Tibial nerve (tissue), 4 donors: ENCODE data around the gene MNS1. TPM values are rescaled to one million over a fixed set of nuclear protein-coding genes. Genes with fewer than 3 reads are reported as not detected.
"Not testable (repeated sequence)": the region's sequence is repeated elsewhere in the genome, so short reads cannot be mapped to it uniquely, and the experiment has no call there.

ENCODE experiments used
- DNase-seq, 2 donors: peaks; one replicate each; pipeline ENCODE4 v3.0.0-alpha.2; 2019; ENCODE audit warnings: low spot score in 2 of 2
- H3K27ac ChIP-seq, 4 donors: fragments of 200-600 bp; sonication (generic) in 3 of 4; one replicate each; pipeline ENCODE4 v1.5.1; 2017 to 2019; ENCODE audit warnings: mild to moderate bottlenecking in 1 of 4
- H3K27me3 ChIP-seq, 2 donors: fragments of 200-600 bp; sonication (generic) in 1 of 2; one replicate each; pipeline versions ENCODE4 v1.5.1 to v1.6.0; 2017 to 2019
- H3K36me3 ChIP-seq, 3 donors: fragments of 200-600 bp; sonication (generic); one replicate each; pipeline ENCODE4 v1.5.1; 2018 to 2019
- H3K4me1 ChIP-seq, 4 donors: fragments of 200-600 bp; sonication (generic) in 3 of 4; one replicate each; pipeline ENCODE4 v1.5.1; 2017 to 2019
- H3K4me3 ChIP-seq, 4 donors: fragments of 200-600 bp; sonication (generic) in 3 of 4; one replicate each; pipeline ENCODE4 v1.5.1; 2017 to 2019; ENCODE audit warnings: mild to moderate bottlenecking in 1 of 4, moderate library complexity in 1 of 4
- H3K9me3 ChIP-seq, 4 donors: fragments of 200-600 bp; sonication (generic) in 3 of 4; one replicate each; pipeline ENCODE4 v1.5.1; 2017 to 2019
- EP300 ChIP-seq, 2 donors: sonication (generic); formaldehyde crosslinking; IDR thresholded peaks; one replicate each; pipeline ENCODE4 v1.6.1; 2017; ENCODE audit warnings: antibody characterized with exemption in 2 of 2, mild to moderate bottlenecking in 1 of 2
- POLR2A ChIP-seq, 2 donors: fragments of 450-650 bp; IDR thresholded peaks; one replicate each; pipeline ENCODE4 v1.6.1; 2017; ENCODE audit warnings: antibody characterized with exemption in 2 of 2, mild to moderate bottlenecking in 2 of 2, moderate library complexity in 2 of 2
- WGBS, 2 donors: methylation state at CpG; one replicate each; pipeline ENCODE4 v1.1.5; 2018; 5-methylcytosine and 5-hydroxymethylcytosine counted together
- total RNA-seq, 4 donors: library from RNA; depleted of rRNA; stranded (reverse); fragments of >200 nt; gene quantifications; one replicate each; pipeline ENCODE4 v1.1.0, GENCODE V29; 2016
- TF ChIP-seq, protein P1 (sequence below), 5 experiments: fragments of 200-600 bp in 3 of 5; fragments of 450-650 bp in 2 of 5; sonication (generic) in 3 of 5; IDR thresholded peaks; one replicate each; pipeline ENCODE4 v1.5.1; 2016 to 2019; ENCODE audit warnings: antibody characterized with exemption in 5 of 5, mild to moderate bottlenecking in 3 of 5, moderate library complexity in 2 of 5

MNS1 gene
- total RNA-seq, 4 donors from 2014 or later, result 1.4 to 4.6 (median 2.1) TPM

DNA sequence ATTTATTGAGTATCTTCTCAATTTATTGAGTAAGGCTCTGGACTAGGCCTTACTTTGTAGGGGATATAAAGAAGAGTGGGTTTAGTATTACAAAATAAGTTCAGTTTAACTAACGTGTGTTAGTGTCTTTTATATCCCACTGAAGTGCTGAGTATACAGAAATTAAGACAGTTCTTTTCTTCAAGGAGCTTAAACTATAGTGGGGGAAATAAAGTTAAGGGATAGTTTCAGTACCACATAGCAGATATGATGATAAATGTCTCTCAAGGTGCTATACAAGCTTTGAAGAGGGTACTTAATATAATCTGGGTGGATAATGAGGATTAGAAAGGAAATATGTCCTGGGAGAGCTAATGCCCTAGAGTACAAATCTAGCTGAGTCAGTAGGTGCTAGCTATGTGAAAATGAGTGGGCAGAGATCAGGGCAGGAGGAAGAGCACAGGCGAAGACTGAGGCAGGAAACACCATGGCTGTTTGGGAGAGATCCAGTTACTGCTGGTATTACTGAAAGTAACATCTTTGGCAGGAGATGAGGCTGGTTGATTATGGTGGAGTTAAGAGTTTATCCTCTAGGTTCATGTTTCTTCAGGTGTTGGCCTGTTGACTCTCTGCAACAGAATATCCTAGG lies 53.7 kb downstream of the MNS1 start:
- no peak for DNase-seq
- no peaks in the 10 kb centered on the region for H3K27me3 ChIP-seq
- no peaks in the 10 kb centered on the region for H3K4me1 ChIP-seq
- peaks cover 0 to 2% (median 0%) of the 10 kb centered on the region in 4 donors for H3K9me3 ChIP-seq
- no peak overlapping the region for H3K27ac ChIP-seq
- WGBS, 2 donors, result 55 to 68% methylated on average over 2 of the region's 2 CpGs
- H3K4me3 ChIP-seq, result no peak overlapping the region
- peaks cover 0 to 16% (median 0%) of the 10 kb centered on the region in 3 donors for H3K36me3 ChIP-seq
- no peak for TF ChIP-seq EP300 (IDR thresholded peaks at IDR 0.05)
- TF ChIP-seq POLR2A (IDR thresholded peaks at IDR 0.05), result no peak
- TF ChIP-seq, protein P1, sequence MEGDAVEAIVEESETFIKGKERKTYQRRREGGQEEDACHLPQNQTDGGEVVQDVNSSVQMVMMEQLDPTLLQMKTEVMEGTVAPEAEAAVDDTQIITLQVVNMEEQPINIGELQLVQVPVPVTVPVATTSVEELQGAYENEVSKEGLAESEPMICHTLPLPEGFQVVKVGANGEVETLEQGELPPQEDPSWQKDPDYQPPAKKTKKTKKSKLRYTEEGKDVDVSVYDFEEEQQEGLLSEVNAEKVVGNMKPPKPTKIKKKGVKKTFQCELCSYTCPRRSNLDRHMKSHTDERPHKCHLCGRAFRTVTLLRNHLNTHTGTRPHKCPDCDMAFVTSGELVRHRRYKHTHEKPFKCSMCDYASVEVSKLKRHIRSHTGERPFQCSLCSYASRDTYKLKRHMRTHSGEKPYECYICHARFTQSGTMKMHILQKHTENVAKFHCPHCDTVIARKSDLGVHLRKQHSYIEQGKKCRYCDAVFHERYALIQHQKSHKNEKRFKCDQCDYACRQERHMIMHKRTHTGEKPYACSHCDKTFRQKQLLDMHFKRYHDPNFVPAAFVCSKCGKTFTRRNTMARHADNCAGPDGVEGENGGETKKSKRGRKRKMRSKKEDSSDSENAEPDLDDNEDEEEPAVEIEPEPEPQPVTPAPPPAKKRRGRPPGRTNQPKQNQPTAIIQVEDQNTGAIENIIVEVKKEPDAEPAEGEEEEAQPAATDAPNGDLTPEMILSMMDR (IDR thresholded peaks at IDR 0.05), result no peak

DNA sequence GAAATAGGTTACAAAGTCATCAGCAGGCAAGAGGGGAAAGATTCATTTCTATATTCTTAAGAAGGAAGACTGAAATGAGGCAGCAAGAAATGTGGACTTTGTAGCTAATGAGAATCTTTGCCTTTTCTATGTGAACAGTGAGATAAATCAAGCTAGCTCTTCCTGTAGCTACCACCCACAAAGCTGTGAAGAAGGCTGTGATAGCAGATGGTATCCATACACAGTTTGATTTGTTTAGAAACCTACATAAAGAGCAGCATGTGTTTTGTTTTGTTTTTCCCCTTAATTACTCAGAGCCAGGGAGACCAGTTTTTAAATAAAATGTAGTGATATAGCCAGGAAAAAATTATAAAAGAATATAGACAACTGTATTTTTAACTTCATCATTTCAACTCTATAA lies 54.2 kb downstream of the MNS1 start:
- DNase-seq, result no peak
- no peak overlapping the region for H3K27ac ChIP-seq
- H3K27me3 ChIP-seq, result no peaks in the 10 kb centered on the region
- peaks cover 0 to 5% (median 0%) of the 10 kb centered on the region in 4 donors for H3K9me3 ChIP-seq
- peaks cover 0 to 16% (median 0%) of the 10 kb centered on the region in 3 donors for H3K36me3 ChIP-seq
- TF ChIP-seq, protein P1 (IDR thresholded peaks at IDR 0.05), result no peak
- TF ChIP-seq POLR2A (IDR thresholded peaks at IDR 0.05), result no peak
- TF ChIP-seq EP300 (IDR thresholded peaks at IDR 0.05), result no peak
- no peaks in the 10 kb centered on the region for H3K4me1 ChIP-seq
- no peak overlapping the region for H3K4me3 ChIP-seq

DNA sequence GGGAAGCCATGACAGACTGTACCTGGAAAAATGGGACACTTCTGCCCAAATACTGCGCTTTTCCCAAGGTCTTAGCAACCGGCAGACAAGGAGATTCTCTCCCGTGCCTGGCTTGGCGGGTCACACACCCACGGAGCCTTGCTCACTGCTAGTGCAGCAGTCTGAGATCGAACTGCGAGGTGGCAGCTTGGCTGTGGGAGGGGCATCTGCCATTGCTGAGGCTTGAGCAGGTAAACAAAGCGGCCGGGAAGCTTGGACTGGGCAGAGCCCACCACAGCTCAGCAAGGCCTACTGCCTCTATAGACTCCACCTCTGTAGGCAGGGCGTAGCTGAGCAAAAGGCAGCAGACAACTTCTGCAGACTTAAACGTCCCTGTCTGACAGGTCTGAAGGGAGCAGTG lies 65.7 kb downstream of the MNS1 start:
- peaks cover 0 to 17% (median 0%) of the 10 kb centered on the region in 3 donors for H3K36me3 ChIP-seq
- WGBS, 2 donors, result 100% methylated on average over 8 to 11 of the region's 11 CpGs
- H3K9me3 ChIP-seq, result peaks cover 0 to 16% (median 3%) of the 10 kb centered on the region in 4 donors
- not testable (repeated sequence) for H3K4me1 ChIP-seq, H3K27me3 ChIP-seq, H3K4me3 ChIP-seq, H3K27ac ChIP-seq, DNase-seq

DNA sequence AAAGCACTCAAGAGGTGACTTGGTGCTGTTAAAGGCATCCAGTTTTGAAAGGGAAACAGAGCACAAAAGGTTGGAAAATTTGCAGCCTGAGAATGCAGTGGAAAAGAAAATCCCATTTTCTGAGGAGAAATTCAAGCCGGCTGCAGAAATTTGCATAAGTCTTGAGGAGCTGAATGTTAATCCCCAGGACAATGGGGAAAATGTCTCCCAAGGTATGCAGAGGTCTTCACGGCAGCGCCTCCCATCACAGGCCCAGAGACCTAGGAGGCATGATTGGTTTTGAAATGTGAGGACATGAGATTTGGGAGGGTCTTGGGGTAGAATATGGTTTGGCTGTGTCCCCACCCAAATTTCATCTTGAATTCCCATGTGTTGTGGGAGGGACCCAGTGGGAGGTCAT lies 67.6 kb downstream of the MNS1 start:
- H3K4me3 ChIP-seq, H3K9me3 ChIP-seq, H3K27ac ChIP-seq, DNase-seq, H3K27me3 ChIP-seq, H3K4me1 ChIP-seq: not testable (repeated sequence)
- peaks cover 0 to 17% (median 0%) of the 10 kb centered on the region in 3 donors for H3K36me3 ChIP-seq
- 95 to 96% methylated on average over 3 of the region's 3 CpGs for WGBS, 2 donors

DNA sequence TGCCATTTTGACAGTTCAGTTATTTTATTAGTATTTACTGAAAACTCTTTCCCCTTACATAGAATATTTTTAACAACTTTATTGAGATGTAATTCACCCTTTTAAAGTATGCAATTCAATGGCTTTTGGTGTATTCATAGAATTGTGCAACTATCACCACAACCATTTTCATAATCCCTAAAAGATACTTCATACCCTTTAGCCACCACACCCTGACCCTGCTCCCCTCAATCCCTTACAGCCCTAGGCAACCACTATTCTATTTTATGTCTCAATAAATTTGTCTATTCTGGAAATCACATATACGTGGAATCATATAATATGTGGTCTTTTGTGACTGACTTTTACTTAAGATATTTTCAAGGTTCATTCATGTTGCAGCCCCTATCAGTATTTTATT lies 70.0 kb downstream of the MNS1 start:
- 87 to 88% methylated on average over 1 of the region's 1 CpG for WGBS, 2 donors
- H3K36me3 ChIP-seq, result peaks cover 0 to 17% (median 0%) of the 10 kb centered on the region in 3 donors
- DNase-seq, result no peak
- H3K4me3 ChIP-seq, result no peak overlapping the region
- H3K4me1 ChIP-seq, result no peaks in the 10 kb centered on the region
- H3K27ac ChIP-seq, result no peak overlapping the region
- TF ChIP-seq POLR2A (IDR thresholded peaks at IDR 0.05), result no peak
- TF ChIP-seq, protein P1 (IDR thresholded peaks at IDR 0.05), result no peak
- H3K27me3 ChIP-seq, result no peaks in the 10 kb centered on the region
- H3K9me3 ChIP-seq, result no peaks in the 10 kb centered on the region

DNA sequence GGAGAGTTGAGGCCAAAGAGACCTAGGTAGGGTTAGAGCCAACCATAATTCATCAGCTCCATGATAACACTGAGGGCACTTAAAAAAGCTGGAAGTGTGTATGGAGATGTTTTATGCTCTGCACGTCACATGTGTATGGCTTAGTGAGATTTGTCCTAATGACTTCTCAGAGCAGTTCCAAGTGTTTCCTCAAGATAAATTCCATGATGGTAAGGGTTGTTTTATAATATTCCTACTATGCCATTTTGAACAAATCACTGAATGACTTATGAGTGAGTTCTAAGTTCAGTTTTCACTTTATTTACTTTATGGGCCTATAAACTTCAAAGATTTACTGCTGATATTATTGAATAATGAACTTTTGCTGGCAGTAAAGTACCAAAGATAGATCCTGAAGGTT lies 71.7 kb downstream of the MNS1 start:
- no peak for TF ChIP-seq EP300 (IDR thresholded peaks at IDR 0.05)
- no peak for TF ChIP-seq POLR2A (IDR thresholded peaks at IDR 0.05)
- TF ChIP-seq, protein P1 (IDR thresholded peaks at IDR 0.05), result no peak
- Histone ChIP-seq H3K27ac (no peak overlapping the region), H3K9me3 (no peaks in the 10 kb centered on the region), H3K27me3 (no peaks in the 10 kb centered on the region), H3K4me1 (no peaks in the 10 kb centered on the region), H3K4me3 (no peak overlapping the region), H3K36me3 (peaks cover 0 to 9% (median 0%) of the 10 kb centered on the region in 3 donors)
- no peak for DNase-seq
- WGBS, 2 donors, result 94 to 96% methylated on average over 1 of the region's 1 CpG
